SK-N-MC (cell line): ENCODE data around the gene KANK3.

Experiments
- EZH2 ChIP-seq: fragments of 200-600 bp; sonication (generic); IDR thresholded peaks from one replicate; pipeline ENCODE4 v1.6.1; 2017; ENCODE audit warnings: antibody characterized with exemption
- POLR2AphosphoS5 ChIP-seq: IDR thresholded peaks from 2 replicates; pipeline ENCODE4 v1.6.1; 2012; ENCODE audit warnings: mild to moderate bottlenecking, low read depth, low read length, borderline replicate concordance

DNA sequence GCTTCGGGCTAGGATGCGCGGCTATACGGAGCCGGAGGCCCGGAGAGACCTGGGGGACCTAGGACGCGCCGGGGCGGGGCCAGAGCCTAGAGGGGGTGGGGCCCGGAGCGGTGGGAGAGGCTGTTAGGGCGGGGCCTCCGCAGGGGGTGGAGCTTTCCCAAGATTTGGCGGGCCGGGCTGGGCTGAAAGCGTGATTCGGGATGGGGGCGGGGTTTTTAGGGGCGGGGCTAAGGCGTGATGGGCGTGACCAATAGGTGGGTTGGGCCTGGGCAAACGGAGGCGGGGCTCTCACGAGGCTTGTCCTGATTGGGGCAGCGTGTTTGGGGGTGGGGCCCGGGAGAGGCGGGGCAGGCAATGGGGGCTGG, 47.5 kb upstream of the KANK3 start:
- no peak for TF ChIP-seq EZH2
- peak; percentile 2; the same call in 1 of the 2 replicates for TF ChIP-seq POLR2AphosphoS5
